WERI-Rb-1 (cell line): ENCODE results near the gene PLCE1.

Experiments
- DNase-seq: peaks from one replicate; pipeline ENCODE4 v3.0.0-alpha.2; 2020
- H3K27ac ChIP-seq: fragments of 250-450 bp; sonication (Bioruptor Pico); 2 replicates; pipeline ENCODE4 v1.5.1; 2020; ENCODE audit warnings: mild to moderate bottlenecking, moderate library complexity
- H3K27me3 ChIP-seq: fragments of 250-450 bp; sonication (Bioruptor Pico); 2 replicates; pipeline ENCODE4 v1.5.1; 2021; ENCODE audit warnings: mild to moderate bottlenecking, low read depth, moderate library complexity; ENCODE audit not compliant: insufficient read depth, severe bottlenecking
- H3K36me3 ChIP-seq: fragments of 250-450 bp; sonication (Bioruptor Pico); 2 replicates; pipeline ENCODE4 v1.5.1; 2020; ENCODE audit warnings: mild to moderate bottlenecking, moderate library complexity
- H3K4me3 ChIP-seq: 2 replicates; pipeline ENCODE4 v1.5.1; 2011; ENCODE audit warnings: low read depth, mild to moderate bottlenecking, control low read depth, low read length
- H3K9me3 ChIP-seq: fragments of 250-450 bp; sonication (Bioruptor Pico); 2 replicates; pipeline ENCODE4 v1.5.1; 2021; ENCODE audit warnings: mild to moderate bottlenecking, moderate library complexity; ENCODE audit not compliant: severe bottlenecking
- TF ChIP-seq, protein P1 (sequence below): IDR thresholded peaks from 2 replicates; pipeline ENCODE4 v1.5.1; 2011; ENCODE audit warnings: low read depth, mild to moderate bottlenecking, control low read depth, inconsistent platforms, low read length

Gene PLCE1

DNA sequence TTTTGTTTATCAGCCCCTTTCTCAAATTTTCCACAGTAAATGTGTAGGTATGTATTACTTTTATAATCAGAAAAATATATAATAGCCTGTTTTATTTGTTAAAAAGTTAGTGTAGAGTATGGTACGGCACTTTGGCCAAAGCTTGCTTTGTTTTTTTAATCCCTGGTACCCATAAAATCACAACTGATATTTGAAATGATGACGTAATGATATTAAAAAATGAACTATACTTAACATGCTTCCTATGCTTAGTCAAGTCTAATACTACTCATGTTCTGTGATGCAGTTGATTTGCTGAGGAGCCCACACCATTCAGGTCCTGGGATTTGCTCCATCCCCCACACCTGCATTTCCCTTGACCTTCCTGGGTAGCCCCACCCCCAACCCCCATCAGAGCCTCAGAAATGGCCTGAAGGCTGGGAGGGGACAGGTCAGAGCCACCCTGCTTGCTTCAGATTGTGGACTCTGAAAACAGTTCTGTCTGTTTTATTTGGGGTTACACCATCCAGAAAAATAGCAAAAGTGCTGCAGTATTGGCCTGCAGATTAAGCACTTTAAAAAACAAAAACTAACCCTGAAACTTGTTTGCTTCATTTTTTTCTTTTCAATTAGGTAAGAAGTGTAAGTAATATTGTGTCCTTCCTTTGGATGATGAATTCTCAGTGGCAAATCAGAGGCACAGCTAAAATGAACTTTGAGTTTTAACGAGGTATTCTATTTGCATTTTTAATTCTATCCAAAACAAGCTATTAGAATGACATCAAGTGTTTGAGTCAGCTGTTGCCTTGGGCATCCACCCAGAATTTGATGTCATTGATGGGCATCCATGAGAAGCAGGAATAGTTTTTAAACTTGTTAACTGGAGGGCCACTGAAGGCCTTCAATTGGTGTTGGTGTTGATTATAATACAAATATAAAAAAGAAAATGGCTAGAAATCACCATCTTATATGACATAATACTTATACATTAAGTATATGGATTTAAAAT lies 23.3 kb downstream of the PLCE1 start:
- no peak for DNase-seq
- no peaks in the 10 kb centered on the region for H3K9me3 ChIP-seq

DNA sequence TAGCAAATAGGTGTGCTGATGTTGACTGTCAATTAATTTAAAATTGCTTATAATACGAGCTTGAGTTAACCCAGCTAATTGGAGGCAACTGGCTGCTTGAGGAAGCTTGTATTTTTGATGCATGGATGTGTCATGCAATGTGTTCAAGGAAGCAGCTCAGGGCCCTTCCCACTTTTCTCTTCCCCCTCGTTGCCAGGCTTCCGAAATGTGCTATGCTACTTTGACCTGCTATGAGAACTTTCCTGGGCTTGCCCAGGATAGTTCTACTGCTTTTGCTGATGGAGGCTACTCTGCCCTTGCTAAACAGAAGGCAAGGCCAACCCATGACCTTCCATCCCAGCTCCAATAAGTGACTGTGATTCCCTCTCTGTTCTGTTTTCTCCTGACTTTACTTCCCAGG lies 24.4 kb downstream of the PLCE1 start:
- H3K27me3 ChIP-seq, result no peaks in the 10 kb centered on the region
- no peaks in the 10 kb centered on the region for H3K9me3 ChIP-seq
- TF ChIP-seq, protein P1, sequence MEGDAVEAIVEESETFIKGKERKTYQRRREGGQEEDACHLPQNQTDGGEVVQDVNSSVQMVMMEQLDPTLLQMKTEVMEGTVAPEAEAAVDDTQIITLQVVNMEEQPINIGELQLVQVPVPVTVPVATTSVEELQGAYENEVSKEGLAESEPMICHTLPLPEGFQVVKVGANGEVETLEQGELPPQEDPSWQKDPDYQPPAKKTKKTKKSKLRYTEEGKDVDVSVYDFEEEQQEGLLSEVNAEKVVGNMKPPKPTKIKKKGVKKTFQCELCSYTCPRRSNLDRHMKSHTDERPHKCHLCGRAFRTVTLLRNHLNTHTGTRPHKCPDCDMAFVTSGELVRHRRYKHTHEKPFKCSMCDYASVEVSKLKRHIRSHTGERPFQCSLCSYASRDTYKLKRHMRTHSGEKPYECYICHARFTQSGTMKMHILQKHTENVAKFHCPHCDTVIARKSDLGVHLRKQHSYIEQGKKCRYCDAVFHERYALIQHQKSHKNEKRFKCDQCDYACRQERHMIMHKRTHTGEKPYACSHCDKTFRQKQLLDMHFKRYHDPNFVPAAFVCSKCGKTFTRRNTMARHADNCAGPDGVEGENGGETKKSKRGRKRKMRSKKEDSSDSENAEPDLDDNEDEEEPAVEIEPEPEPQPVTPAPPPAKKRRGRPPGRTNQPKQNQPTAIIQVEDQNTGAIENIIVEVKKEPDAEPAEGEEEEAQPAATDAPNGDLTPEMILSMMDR, result no peak
- DNase-seq, result no peak
- no peak overlapping the region for H3K4me3 ChIP-seq
- H3K27ac ChIP-seq, result no peak overlapping the region
- no peaks in the 10 kb centered on the region for H3K36me3 ChIP-seq

More for the DNA sequence above, 23.3 kb downstream of the PLCE1 start:
- Histone ChIP-seq H3K27me3 (no peaks in the 10 kb centered on the region), H3K4me3 (no peak overlapping the region), H3K27ac (no peak overlapping the region), H3K36me3 (no peaks in the 10 kb centered on the region)
- TF ChIP-seq, protein P1, result no peak

DNA sequence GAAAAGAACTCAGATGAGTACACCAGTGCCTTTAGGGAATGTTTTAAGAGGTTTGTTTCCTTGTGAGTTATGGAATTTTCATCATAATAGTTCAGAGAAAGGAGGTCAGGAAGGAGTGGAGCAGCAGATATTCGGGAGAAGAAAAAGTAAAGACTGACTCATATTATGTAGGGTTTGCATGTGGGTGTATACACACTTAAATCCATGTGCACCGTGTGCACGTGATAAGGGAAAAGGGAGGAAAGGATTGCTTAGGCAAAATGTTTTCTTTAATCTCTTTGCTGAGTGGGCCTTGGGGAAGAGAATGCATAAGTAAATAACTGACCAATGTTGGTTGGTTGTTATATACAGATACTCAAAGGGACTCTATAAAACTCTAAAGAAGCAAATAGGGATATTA lies 30.2 kb downstream of the PLCE1 start:
- H3K4me3 ChIP-seq, result no peak overlapping the region
- H3K27me3 ChIP-seq, result no peaks in the 10 kb centered on the region
- no peak overlapping the region for H3K27ac ChIP-seq
- DNase-seq, result no peak
- TF ChIP-seq, protein P1, result no peak
- H3K9me3 ChIP-seq, result peaks cover 11% of the 10 kb centered on the region
- H3K36me3 ChIP-seq, result no peaks in the 10 kb centered on the region

DNA sequence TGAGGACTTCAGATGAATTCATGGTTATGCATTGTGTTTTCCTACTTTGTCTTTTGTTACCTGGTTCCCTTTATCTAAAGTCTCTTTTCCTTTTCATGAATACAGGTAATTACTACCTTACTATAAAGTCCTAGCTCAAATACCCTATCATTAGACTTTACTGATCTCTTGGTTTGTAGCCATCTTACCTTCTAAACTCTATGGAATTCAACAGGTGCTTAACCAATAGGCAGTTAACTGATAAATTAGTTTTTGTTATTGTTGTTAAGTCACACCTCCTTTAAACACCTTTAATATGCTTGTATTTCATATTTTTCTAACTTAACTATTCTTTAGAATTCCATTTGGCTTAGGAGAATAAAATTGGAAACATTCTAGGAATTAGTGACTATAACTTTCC lies 30.7 kb downstream of the PLCE1 start:
- H3K36me3 ChIP-seq, result no peaks in the 10 kb centered on the region
- no peak overlapping the region for H3K4me3 ChIP-seq
- H3K9me3 ChIP-seq, result peaks cover 16% of the 10 kb centered on the region
- DNase-seq, result no peak
- TF ChIP-seq, protein P1, result no peak
- no peaks in the 10 kb centered on the region for H3K27me3 ChIP-seq
- no peak overlapping the region for H3K27ac ChIP-seq

DNA sequence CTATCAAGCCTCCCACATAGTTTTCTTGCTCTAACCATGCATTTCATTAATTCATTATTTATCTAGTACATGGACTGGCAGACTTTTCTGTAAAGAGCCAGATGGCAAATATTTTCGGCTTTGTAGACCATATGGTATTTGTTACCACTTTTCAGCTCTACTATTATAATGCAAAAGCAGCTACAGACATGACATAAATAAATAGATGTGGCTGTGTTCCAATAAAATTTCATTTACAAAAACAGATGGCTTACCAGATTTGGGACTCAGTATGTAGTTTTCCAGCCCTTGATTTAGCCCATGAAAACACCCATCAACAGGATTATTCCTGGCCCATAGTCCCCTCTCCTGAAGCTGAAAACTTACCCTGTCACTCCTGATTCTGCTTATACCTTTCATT lies 32.1 kb downstream of the PLCE1 start:
- TF ChIP-seq, protein P1, result no peak
- Histone ChIP-seq H3K36me3 (peaks cover under 1% of the 10 kb centered on the region; the same call in 1 of the 2 replicates), H3K27me3 (no peaks in the 10 kb centered on the region), H3K27ac (no peak overlapping the region), H3K4me3 (no peak overlapping the region), H3K9me3 (peaks cover 23% of the 10 kb centered on the region)
- DNase-seq, result no peak
